SW480 (cell line): Measurements from ENCODE around the gene GATC.
"Not testable (repeated sequence)": the region's sequence is repeated elsewhere in the genome, so short reads cannot be mapped to it uniquely, and the experiment has no call there.

Experiments
- DNase-seq: peaks from one replicate; pipeline ENCODE4 v3.0.0-alpha.2; 2016; ENCODE audit warnings: low spot score

Gene GATC

DNA sequence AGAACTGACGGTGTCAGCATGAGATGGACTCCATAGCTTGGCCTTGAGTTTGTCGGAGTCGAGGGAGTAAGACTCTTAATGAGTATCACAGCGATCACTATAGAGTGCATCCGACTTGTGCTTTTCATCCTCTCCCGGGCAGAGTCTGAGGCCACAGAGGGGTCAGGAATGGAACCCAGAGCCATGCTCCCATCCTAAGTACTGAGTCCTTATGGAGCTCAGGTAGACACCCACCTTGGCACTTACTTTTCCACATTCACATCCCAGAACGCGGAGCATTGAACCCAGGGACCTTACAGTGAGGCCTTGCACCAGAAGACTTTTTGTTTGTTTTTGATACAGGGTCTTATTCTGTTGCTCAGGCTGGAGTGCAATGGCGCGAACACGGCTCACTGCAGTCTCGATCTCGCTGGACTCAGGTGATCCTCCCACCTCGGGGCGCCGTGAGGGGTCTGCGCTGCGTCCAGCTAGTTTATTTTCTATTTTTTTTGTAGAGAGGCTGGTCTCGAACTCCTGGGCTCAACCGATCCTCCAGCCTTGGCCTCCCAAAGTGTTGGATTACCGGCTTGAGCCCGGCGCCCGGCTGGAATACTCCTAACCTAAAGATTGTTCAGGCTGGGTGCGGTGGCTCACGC lies 24.0 kb downstream of the GATC start:
- DNase-seq: no peak

DNA sequence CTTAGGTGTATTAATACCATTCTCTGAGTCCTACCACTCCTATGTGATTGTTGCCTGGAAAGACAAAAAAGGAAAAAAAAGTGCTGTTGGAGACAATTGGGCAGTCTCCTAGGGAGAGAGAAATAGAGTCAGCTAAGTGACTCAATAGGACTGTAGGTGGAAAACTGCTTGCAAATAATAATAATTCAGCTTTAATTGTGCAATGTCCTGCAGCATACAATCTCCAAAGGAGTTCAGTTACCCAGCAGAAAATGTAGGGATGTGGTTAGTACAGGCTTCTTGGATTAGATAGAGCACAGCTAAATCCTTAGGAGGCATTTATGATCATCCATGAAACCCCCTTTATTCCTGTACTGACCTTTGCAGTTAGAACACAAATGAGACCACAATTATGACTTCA lies 26.3 kb downstream of the GATC start:
- no peak for DNase-seq

DNA sequence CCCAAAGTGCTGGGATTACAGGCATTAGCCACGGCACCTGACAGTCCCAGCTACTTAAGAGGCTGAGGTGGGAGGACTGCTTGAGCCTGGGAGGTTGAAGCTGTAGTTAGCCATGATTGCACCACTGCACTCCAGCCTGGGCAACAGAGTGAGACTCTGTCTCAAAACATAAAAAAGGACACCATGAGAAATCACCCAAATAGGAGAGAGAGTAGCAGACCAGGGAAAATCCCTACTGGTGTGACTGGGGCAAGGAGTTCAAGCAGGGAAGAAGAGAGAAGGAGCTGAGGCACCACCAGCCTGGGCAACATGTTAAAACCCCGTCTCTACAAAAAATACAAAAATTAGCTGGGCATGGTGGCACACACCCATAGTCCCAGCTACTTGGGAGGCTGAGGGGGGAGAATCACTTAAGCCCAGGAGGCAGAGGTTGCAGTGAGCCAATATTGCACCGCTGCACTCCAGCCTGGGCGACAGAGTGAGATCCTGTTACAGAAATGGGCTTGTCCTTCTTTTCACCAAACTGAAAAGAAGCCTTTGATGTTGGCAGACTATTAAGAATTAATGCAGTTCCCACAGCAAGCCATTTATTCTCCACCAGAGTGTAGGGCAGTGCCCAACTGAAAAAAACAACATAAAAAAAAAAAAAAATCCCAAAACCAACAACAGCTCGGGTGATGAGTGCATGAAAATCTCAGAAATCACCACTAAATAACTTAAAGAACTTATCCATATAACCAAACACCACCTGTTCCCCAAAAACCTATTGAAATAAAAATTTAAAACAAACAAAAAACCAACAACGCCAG lies 27.8 kb downstream of the GATC start:
- DNase-seq: no peak

DNA sequence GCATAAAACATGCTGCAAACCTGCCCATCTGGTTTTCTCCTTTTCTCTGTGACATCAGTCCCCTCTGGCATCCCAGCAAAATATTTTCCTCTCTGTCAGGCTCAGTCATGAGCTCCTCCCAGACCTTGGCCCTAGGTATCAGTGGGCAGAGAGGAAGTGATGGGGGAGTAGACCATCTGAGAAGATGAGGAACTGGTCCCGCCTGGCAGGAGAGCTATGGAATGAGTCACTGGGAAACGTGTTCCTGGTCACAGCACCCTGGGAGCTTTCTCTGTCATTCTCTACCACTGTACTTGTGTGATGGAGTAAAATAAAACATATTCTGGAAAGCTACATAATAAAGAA lies 28.3 kb downstream of the GATC start:
- DNase-seq: peak; percentile 81

DNA sequence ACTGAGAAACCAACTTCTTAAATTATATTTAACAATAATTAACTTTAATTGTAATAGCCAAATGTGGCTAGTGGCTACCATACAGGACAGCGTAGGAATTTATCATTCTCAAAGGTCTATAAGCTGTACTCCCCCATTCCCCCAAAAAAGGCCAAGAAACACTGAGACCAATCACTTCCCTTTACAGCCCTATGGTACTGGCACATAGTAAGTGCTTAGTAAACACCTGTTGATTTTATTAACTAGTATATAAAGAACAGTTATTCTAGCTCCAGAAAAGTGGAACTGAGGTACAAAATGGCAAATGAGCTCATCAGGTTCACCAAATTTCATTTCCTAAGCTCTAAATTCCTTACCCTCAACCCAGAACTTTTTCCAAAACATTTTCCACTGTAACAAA lies 29.4 kb downstream of the GATC start:
- no peak for DNase-seq

DNA sequence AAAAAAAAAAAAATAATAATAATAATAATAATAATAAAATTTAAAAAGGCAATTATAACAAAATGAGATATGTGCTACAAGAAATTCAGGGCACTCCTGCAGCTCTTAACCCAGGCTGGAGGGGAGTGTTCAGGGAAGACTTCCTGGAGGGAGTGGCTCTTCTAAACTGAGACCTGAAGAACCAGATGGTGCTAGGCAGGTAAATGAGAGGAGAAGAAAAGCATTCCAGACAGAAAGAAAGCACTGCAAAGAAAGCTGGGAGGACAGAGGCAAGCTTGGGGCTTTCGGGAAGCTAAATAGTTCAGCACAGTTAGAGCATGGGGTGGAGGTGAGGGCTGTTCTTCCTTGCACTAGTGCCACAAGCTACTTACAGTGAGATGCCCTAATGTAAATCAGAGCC lies 33.2 kb downstream of the GATC start:
- no peak for DNase-seq

DNA sequence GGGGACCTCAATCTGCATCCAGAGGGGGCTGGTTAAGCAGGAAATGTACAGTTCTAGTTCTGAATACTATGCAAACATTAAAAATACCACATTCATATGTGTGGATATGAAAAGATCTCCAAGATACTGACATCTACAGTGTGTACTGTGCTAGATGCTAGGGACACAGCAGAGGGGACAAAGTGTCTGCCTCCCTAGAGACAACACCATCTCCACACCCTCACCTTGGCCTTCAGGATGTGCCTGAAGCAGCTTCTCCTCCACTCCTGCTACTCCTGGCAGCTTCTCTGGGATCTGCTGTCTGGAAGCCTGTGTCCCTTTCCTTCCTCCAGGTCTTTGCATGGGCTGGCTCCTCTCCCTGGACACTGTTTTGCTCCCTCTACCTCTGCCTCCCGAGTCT lies 34.0 kb downstream of the GATC start:
- no peak for DNase-seq

DNA sequence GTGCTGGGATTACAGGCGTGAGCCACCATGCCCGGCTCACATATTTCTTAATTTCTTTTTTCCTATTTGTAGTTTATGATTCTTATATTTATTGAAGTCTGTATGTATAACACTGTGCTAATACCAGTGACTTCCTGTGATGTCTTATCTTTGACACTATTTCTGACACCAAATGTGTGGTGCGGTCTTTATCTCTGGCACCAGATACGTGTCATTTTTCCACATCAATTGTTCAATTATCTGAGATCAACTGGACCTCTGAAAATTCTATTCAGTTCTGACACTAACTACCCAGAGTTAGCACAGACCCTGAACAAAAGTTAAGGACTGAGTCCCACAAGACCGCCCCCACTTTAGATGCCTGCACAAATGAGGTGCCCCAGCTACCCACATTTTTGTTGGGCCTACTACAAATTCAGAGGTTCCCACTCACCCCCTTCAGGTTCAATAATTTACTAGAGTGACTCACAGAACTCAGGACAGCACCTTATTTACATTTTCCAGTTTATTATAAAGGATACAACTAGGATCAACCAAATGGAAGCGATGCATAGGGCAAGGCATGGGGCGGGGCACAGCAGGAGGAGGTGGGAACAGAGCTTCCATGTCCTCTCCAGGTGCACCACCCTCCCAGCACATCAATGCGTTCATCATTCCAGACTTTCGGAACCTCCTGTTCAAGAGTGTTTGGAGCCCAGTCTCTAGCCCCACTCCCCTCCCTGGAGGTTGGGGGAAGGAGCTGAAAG lies 35.0 kb downstream of the GATC start:
- no peak for DNase-seq

DNA sequence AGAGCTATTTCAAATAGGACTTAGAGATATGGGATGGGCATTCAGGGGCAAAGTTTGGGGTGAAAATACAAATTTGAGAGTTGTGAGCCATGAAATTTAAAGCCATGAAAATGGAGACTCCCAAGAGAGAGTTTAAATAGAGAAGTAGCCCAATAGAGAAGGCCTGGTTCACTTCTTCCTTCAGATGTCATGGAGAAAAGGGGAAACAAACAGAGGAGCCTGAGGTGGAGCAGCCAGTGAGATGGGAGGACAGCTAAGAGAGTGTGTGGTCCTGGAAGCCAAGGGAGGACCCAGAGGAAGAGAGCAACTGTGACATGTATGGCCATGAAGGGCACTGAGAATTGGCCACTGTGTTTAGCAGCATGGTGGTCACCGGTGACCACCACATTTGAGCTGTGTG lies 37.4 kb downstream of the GATC start:
- DNase-seq: no peak

DNA sequence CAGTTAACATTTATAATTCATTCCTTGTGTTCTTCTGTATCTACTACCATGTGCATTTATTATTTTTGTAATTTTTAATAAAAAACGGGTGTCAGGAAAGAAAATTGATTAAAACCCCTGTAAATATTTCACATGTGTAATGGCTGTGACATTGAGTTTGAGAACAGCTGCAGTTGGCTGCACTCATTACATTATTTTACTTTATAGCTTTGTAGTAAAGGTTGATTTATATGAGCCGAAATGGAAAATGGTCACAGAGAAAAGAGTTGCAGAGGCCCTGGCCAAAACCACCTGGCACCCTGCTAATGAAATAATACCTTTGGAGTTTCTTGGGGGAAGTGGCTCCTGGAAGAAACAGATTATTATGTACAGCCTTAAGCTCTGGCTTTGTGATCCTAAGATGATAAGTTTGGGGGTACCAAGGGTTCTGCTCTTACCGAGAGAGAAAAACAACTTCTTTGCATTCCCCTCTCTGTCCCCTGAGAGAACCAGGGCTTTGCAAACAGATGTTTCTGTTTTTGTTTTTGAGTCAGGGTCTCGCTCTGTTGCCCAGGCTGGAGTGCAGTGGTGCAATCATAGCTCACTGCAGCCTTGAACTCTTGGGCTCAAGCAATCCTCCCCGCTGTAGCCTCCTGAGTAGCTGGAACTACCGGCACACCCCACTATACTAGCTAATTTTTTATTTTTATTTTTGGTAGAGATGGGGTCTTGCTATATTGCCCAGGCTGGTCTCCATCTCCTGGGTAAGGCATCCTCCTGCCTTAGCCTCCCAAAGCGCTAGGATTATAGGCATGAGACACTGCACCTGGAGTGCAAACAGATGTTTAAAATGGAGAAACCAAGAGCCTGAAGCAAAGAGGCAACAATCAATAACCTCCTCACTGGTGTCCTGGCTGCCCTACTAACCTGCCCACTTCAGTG lies 40.0 kb downstream of the GATC start:
- DNase-seq: no peak

DNA sequence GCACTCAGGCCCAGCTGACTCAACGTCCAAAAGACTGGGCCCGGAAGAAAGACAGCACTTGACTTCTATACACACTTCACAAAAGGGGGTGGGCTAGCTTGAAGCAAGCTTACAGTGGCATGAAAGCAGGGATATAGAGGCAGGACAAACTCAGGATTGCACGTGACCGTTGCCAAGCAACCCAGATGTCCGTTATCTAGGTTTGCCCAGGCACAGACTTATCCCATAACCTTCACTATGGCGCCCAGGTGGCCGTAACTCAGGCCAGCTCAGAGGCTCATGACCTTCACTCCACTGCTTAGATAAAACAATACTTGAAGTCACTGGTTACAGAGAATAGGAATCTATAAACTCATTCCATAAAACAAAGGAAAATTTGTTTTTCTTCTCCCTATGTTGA lies 41.3 kb downstream of the GATC start:
- DNase-seq: not testable (repeated sequence)

DNA sequence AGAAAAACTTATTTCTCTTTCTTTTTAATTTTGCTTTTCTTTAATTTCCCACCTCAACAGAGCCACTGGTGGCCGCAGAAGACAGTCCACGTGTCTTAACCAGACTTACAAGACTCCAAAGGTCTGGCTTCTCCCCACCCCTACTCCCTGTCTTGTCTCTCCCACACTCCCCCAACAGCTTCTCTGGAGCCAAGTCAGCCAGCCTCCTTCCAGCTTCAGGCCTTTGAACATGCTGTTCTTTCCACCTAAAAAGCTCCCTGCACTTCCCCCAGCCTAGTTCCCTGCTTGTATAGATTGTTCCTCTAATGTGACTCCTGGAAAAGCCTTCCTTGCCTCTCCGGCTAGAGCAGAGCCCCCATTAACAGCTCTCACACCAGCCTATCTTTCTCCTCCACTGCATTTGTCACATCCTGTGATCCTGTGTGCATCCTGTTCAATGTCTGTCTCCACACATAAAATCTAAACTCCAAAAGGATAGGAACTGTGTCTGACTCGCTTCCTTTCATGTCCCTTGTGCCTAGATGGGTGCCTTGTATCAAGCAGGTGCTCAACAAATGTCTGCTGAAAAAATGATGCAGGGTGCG lies 41.9 kb downstream of the GATC start:
- DNase-seq: no peak

DNA sequence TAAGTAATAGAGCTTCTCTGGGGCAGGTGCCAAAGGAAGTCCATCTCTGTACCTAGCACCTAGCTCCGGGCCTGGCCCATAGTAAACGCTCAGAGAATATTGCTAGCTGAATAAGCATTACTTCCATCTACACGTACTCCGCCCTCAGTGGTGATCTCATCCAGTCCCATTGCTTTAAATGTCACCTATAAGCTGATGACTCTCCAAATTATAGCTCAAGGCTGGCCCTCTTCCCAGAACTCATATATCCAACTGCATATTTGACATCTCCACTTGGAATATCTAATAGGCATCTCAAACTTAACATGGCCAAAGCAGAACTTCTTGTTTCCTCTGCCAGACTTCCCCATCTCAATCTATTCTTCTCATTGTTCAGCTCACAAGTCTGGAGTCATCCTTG lies 42.8 kb downstream of the GATC start:
- no peak for DNase-seq

DNA sequence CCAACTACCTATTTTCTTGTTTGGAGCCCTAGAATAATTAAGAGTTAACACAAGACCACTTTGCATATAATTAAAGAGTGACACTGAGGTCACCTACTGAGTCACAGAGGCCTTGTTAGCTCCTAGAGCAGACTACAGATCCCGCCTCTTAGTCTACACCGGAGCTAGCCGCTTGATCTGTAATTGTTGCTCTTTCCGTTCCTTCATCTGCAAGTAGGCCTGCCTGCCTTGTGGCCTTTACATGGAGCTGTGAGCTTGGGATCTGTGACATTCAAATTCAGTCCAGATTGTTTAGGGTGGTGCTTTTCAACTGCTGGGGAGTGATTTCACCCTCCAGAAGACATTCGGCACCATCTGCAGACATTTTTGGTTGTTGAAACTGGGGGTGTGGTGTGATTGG lies 44.1 kb downstream of the GATC start:
- no peak for DNase-seq

DNA sequence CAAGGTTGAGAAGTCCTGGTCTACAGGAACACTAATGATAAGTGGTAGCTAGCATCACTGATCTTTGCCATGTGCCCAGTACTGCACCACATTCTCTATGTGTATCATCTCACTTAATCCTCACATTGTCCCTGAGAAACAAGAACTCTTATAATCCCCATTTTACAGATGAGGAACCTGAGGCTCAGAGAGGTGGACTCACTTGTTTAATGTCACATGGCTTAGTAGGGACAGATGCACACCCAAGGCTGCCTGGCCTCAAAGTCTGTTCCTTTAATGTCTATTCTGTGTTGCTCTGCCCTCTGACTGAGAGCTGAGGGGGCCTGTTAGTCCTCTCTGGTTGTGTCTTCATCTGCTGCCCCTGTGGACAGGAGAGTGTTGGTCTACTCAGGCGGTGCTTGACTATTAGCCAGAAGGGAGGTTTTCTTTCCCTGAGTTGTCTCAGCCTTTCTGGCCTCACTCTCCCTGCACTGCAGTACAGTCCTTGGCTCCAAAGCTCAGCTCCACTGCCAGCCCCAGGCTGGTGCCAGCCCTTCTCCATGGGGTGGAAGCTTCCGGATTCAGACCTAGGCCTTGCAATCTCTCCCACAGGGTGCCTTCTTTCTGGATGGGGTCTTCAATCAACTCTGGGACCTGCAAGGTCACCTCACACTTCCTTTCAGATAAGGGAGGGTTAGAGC lies 44.7 kb downstream of the GATC start:
- no peak for DNase-seq

DNA sequence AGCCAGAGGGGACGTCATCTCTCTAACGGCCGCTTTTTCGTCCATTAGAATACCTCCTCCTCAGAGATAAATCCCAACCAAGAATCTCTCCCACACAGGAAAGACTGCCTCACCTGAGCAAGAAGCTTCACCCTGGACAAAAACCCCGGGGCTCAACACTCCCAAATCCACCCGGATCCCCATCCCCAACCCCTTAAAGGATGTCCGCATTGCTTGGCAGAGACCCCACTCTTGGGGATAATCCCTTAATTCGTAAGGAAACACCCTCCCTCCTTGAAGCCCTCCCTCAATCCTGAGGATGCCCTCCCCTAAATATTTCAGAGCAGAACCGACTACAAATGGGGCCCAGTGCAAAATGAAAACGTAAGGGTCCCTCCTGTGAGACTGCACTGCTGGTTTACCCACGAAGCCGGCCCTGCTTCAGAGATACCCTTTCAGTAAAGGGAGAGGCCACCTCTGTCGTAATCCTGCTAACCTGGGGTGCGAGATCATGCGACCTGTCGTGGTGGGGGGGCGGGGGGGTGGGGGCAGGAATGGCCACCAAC lies 49.0 kb downstream of the GATC start:
- DNase-seq: no peak

DNA sequence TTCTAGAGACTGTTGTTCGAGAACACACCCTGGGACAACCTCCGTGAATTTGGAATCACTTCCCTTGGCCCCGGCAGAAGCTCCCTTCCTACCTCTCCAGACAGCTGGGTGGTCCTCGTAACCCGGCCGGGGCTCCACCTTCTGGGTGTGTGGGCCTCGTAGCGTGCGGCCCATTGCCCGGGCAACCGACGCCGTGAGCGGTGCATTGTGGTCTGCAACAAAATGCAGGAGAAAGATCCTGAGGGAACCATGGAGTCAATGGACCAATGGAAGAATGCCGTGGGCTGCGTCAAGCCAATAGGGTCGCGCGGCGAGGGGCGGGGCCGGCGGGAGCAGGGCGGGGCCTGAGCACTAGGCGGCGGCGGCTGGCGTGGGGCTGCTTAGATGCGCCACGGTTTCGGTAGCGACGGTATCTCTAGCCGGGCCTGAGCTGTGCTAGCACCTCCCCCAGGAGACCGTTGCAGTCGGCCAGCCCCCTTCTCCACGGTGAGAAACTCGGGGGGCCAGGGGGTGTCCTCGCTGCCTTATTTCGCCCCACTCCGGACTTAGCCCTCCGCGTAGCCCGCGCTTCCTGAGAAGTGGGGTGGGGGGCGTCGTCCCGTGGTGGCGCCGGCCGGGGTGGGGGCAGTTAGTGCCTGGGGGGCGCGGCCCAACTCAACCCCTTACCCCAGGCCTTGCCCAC lies 49.6 kb downstream of the GATC start, which contains the start of gene DYNLL1:
Gene DYNLL1, plus strand, starts transcription at position 383 of the 682 bp plus-strand sequence. CDS start 309 bp downstream, outside the sequence.
- DNase-seq: peak; percentile 93

DNA sequence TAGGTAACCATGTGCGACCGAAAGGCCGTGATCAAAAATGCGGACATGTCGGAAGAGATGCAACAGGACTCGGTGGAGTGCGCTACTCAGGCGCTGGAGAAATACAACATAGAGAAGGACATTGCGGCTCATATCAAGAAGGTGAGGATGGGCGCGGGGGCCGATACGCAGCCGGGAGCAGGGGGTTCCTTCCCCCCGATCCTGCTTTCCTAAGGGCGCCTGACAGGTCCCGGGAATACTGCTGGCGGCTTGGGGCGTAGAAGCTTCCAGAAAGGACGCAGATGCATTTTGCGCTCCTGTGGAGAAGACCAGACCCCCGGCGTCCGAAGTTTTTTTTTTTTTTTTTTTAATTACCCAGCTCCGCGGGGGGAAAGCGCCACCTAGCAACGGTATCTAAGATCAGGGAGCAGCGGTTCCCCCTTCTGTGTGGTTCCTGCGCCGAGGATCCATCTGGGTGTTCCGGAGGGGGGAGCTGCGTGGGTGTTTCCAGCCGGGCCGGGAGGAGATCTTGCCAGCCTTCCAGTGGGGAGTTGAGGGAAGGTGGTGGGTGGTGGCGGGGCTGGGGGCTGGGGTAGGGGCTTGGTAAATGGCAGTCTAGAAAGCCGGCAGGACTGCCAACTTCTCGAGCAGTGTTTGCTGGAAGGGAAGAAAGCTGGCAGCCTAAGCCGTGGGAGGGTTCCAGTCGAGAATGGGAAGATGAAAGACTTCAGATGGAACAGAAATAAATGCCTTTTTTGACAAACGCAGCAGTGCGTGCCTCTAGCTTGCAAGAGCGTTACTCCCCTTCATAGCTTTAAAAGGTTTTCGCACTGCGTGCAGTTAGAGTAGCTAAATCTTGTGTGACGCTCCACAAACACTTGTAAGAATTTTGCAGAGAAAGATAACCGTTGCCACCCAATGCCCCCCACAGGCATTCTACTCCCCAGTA lies 50.4 kb downstream of the GATC start:
- peak; percentile 62 for DNase-seq

DNA sequence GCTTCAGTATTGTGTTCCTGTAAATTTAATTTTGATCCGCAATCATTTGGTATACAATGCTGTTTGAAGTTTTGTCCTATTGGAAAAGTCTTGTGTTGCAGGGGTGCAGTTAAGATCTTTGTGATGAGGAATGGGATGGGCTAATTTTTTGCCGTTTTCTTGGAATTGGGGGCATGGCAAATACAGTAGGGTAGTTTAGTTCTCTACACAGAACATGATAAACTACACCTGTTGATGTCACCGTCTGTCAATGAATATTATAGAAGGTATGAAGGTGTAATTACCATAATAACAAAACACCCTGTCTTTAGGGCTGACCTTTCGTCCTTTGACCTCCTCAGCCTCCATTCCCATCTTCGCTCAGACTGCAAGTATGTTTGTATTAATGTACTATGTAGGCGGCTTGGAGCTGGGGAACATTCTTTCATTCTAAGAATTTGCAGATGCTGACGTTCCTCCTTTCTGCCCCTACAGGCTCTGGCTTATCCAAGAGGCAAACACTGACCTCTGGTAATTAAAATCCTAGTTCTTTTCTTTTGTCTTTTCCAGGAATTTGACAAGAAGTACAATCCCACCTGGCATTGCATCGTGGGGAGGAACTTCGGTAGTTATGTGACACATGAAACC lies 51.4 kb downstream of the GATC start:
- DNase-seq: no peak
